ENCODE results near the gene BLTP3B. TPM values are rescaled to one million over a fixed set of nuclear protein-coding genes. Genes with fewer than 3 reads are reported as not detected.

Gene BLTP3B
- polyA plus RNA-seq, 2 donors = 2.3 to 4.2 TPM

Other genes with a start within 250 kb of the BLTP3B start
- 1 to 10 TPM in 1 of 2 donors, under 1 TPM in 1; 0.85 to 1.0 TPM for gene ANKS1B, start 157.9 kb downstream of the BLTP3B start, polyA plus RNA-seq
- gene ACTR6, start 57.9 kb upstream of the BLTP3B start, polyA plus RNA-seq = 10 to 100 TPM; 11.5 to 14.2 TPM
- gene DEPDC4, start 124.2 kb upstream of the BLTP3B start, polyA plus RNA-seq = under 1 TPM; 0.59 to 0.68 TPM
- 10 to 100 TPM; 10.3 to 13.7 TPM for gene SCYL2, start 124.3 kb upstream of the BLTP3B start, polyA plus RNA-seq
- not detected for gene SLC17A8, start 214.2 kb upstream of the BLTP3B start, polyA plus RNA-seq

All from esophagus (tissue), 2 donors.